Mucosa of descending colon (tissue), 3 donors: ENCODE measurements around the gene RXRA. TPM values are rescaled to one million over a fixed set of nuclear protein-coding genes. Genes with fewer than 3 reads are reported as not detected.

Experiments used
- ATAC-seq: fragments of 200-7000 bp; cut with Tn5 transposase; one replicate; pipeline ENCODE4 v1.9.1; 2020; ENCODE audit warnings: mild to moderate bottlenecking, moderate library complexity
- DNase-seq, 3 donors: peaks; one replicate each; pipeline ENCODE4 v3.0.0-alpha.2; 2020
- H3K36me3 ChIP-seq: fragments of 200-600 bp; one replicate; pipeline ENCODE4 v1.8.0; 2021; ENCODE audit warnings: low read depth, mild to moderate bottlenecking
- H3K4me1 ChIP-seq: fragments of 200-600 bp; one replicate; pipeline ENCODE4 v1.8.0; 2021; ENCODE audit warnings: low read depth, mild to moderate bottlenecking
- H3K4me3 ChIP-seq: fragments of 200-600 bp; one replicate; pipeline ENCODE4 v1.8.0; 2021; ENCODE audit warnings: mild to moderate bottlenecking
- H3K9me3 ChIP-seq: fragments of 200-600 bp; one replicate; pipeline ENCODE4 v1.8.0; 2021; ENCODE audit warnings: mild to moderate bottlenecking
- CTCF ChIP-seq: fragments of 200-600 bp; IDR thresholded peaks from one replicate; pipeline ENCODE4 v1.8.0; 2022; ENCODE audit warnings: antibody characterized with exemption, mild to moderate bottlenecking
- intact Hi-C, 2 donors: fragments of 100-400 bp; cut with DNase I in 1 of 2; cut with micrococcal nuclease in 1 of 2; formaldehyde crosslinking; loops; one replicate each; pipeline versions ENCODE4 v1.11.0 to v1.11.1; 2022; cut with DNase I, micrococcal nuclease
- total RNA-seq, 3 donors: library from RNA; stranded (reverse); fragmentation: NEBNext Ultra II Directional in 2 of 3; extraction: Animal tissue kit (Norgen Biotek cat#: 25700) in 2 of 3; gene quantifications; one replicate each; pipeline versions ENCODE4 v1.2.1 to v1.2.4, GENCODE V29; 2021 to 2023
- donor health status: DM: no; HTN: no; CAD: no; lungs with moderate emphysema.
- donor health status: DM: no; HTN: no; CAD: no.
- donor health status: DM: no; HTN: yes; CAD: no.

Gene RXRA
- total RNA-seq, 3 donors from 2014 or later, result 75.2 to 101 (median 85.3) TPM

GRCh38 chr9:134412298-134412711 is 86.0 kb downstream of the RXRA start:
- Histone ChIP-seq H3K36me3 (peaks cover 2% of the 10 kb centered on the region), H3K9me3 (no peaks in the 10 kb centered on the region), H3K4me3 (no peak overlapping the region), H3K4me1 (peaks cover 14% of the 10 kb centered on the region)
- intact Hi-C loops, result no loop called here
- ATAC-seq, result no peak
- TF ChIP-seq CTCF, result no peak
- DNase-seq, result no peak

- Histone ChIP-seq H3K36me3 (peaks cover 7% of the 10 kb centered on the region), H3K4me1 (peaks cover 6% of the 10 kb centered on the region), H3K9me3 (no peaks in the 10 kb centered on the region), H3K4me3 (no peak overlapping the region)
- DNase-seq, result no peak
- ATAC-seq, result no peak
- TF ChIP-seq CTCF, result no peak
- intact Hi-C loops, result no loop called here
These were observed 87.0 kb downstream of the RXRA start for GRCh38 chr9:134413112-134413715.

- intact Hi-C loops, result no loop called here
- H3K36me3 ChIP-seq, result peaks cover 7% of the 10 kb centered on the region
- ATAC-seq (no peak), DNase-seq (no peak)
- no peak overlapping the region for H3K4me3 ChIP-seq
- no peaks in the 10 kb centered on the region for H3K9me3 ChIP-seq
- no peak for TF ChIP-seq CTCF
- peaks cover 6% of the 10 kb centered on the region for H3K4me1 ChIP-seq
These were observed 87.8 kb downstream of the RXRA start for GRCh38 chr9:134413890-134414623.

GRCh38 chr9:134414900-134415425 is 88.7 kb downstream of the RXRA start:
- Histone ChIP-seq H3K4me3 (no peak overlapping the region), H3K9me3 (no peaks in the 10 kb centered on the region), H3K36me3 (peaks cover 7% of the 10 kb centered on the region), H3K4me1 (peaks cover 5% of the 10 kb centered on the region)
- no peak for DNase-seq
- TF ChIP-seq CTCF, result no peak
- intact Hi-C loops, result no loop called here
- ATAC-seq, result no peak

GRCh38 chr9:134416385-134417015 is 90.2 kb downstream of the RXRA start:
- Histone ChIP-seq H3K9me3 (no peaks in the 10 kb centered on the region), H3K4me3 (no peak overlapping the region), H3K4me1 (peaks cover 11% of the 10 kb centered on the region), H3K36me3 (peaks cover 7% of the 10 kb centered on the region)
- ATAC-seq (no peak), DNase-seq (no peak)
- intact Hi-C loops, result no loop called here
- no peak for TF ChIP-seq CTCF
